ENCODE data around the gene GAP43. TPM values are rescaled to one million over a fixed set of nuclear protein-coding genes. Genes with fewer than 3 reads are reported as not detected.

Gene GAP43
- total RNA-seq, 2 donors from 2014 or later = 0.60 to 0.76 TPM

DNA sequence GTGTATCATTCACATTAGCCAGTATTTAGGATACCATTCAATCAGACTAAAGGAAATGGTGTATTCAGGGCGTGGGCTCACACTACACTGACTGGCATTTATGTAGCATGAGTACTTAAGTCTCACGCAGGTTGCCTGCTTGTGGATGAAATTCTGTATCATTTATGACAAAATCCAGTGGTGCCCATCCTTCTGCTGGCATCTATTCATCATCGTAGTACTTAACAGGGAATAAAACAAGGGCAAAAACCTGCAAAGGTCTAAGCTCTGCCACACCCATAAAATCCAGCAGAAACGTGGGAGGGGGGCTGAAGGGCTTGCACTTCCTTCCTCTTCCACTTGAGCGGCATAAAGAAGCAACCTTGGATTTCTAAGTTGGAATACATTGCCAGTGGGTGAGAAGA lies 2.7 kb downstream of the GAP43 start:
- intact Hi-C loops (cut with DNase I) = no loop called here
- DNase-seq (ENCODE audit: low spot score) = no peak

GRCh38 chr3:115626721-115627120 lies 3.4 kb downstream of the GAP43 start:
- DNase-seq (ENCODE audit: low spot score) = no peak
- intact Hi-C loops (cut with DNase I) = no loop called here

- no peak for DNase-seq (ENCODE audit: low spot score)
These were observed 4.1 kb downstream of the GAP43 start for GRCh38 chr3:115627180-115628074.

DNA sequence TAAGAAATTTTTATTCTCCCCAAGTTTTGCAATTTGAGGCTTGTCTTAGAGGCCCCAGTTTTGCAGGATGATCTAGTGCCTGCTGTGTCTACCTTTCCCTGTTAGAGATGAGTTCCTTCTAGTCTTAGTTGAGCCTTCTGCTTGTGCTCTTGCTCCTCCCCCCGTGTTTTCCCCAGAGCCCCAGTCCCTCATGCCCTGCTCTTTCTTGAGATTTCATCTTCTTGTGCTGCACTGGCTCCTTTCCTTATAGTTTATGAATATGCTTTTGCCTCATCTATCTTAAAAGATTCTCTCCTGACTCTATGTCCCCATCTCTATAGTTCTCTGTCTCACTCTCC lies 4.7 kb downstream of the GAP43 start:
- DNase-seq (ENCODE audit: low spot score) = no peak
- intact Hi-C loops (cut with DNase I) = no loop called here

More at GRCh38 chr3:115627180-115628074, 4.1 kb downstream of the GAP43 start:
- intact Hi-C loops (cut with DNase I) = no loop called here

DNA sequence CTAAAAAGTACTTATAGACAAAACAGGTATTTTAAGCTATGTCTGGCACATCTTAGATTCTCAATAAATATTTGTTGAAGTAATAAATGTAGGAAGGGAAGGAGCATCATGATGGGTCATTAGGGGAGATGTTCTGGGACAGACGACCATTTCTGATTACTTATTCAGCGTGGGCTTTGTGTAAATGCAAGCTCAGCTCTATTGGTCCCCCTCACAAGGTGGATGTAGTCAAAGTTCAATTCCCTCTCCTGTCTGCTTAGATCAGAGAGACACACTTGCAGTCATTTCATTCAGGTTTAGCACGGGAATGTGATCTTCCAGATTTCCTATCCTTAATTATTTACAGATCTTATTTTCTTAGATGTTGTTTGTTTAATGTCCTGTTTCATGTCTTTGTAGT lies 7.5 kb downstream of the GAP43 start:
- intact Hi-C loops (cut with DNase I) = no loop called here
- no peak for DNase-seq (ENCODE audit: low spot score)

DNA sequence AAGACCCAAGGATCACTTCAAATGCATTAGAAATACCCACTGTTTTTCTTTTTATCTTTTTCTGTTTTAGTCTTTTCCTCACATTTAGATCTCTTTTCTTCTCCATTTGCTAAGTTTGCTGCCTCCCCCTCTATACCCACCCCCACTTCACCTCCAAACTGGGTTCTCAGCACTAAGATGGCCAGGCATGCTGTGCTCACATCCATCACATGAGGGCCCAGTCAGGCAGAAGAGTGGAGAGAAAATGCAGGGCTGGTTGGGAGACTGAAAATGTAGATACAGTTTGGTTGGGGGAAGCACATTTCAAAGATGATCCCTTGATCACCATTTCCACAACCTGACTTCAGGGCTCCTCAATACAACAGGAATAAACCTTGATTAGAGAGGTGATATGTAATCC lies 8.7 kb downstream of the GAP43 start:
- intact Hi-C loops (cut with DNase I) = no loop called here

GRCh38 chr3:115633467-115633866 lies 10.2 kb downstream of the GAP43 start:
- intact Hi-C loops (cut with DNase I) = no loop called here
- DNase-seq (ENCODE audit: low spot score) = no peak

More for the DNA sequence above, 8.7 kb downstream of the GAP43 start:
- no peak for DNase-seq (ENCODE audit: low spot score)

- intact Hi-C loops (cut with DNase I) = loop anchor here in 1 of 2 donors (1.0 kb wide), 1 partner anchor 31 kb away; no protein-coding TSS in a partner anchor
- no peak for DNase-seq (ENCODE audit: low spot score)
These were observed 10.7 kb downstream of the GAP43 start for GRCh38 chr3:115634052-115634451.

- intact Hi-C loops (cut with DNase I) = no loop called here
- DNase-seq (ENCODE audit: low spot score) = no peak
These were observed 12.1 kb downstream of the GAP43 start for GRCh38 chr3:115635406-115635805.

GRCh38 chr3:115638241-115638640 lies 14.9 kb downstream of the GAP43 start:
- DNase-seq (ENCODE audit: low spot score) = no peak
- intact Hi-C loops (cut with DNase I) = no loop called here

DNA sequence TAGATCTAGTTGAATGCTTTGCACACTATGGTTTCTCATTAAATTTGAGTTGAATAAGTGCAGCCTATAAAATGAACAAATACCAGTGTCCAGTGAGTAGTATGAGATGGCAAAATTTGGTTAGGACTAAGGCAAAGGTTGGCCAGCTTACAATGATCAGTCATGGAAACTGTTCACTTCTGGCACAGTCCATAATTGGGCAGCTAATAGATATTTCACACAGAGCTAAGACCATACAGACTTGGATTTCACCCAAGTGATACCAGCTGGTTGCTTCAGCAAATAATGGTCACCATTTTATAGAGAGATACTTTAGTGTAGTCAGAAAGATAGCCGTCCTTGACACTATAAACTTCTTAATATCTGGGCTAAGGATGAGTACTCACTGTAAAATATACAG lies 15.7 kb downstream of the GAP43 start:
- no peak for DNase-seq (ENCODE audit: low spot score)
- intact Hi-C loops (cut with DNase I) = no loop called here

DNA sequence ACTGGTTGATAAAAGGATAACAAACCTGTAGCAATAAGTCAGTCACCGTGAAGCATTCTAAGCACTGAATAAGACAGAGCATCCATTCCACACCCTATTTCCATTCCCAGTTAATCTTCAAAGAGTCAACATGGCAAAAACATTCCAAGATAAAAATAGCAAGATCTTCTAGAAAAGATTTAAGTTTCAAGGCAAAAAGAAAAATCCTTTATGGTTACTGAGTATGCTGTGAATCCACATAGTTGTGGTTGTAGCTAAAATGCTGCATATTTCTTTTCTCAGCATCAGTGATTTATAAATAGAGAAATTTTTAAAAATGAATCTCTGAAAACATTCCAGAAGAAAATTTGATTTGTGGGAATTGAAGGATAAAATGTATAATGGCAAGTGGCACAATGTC lies 21.1 kb downstream of the GAP43 start:
- intact Hi-C loops (cut with DNase I) = no loop called here
- no peak for DNase-seq (ENCODE audit: low spot score)

GRCh38 chr3:115646027-115646690 lies 22.8 kb downstream of the GAP43 start:
- intact Hi-C loops (cut with DNase I) = no loop called here
- no peak for DNase-seq (ENCODE audit: low spot score)

- DNase-seq (ENCODE audit: low spot score) = no peak
- intact Hi-C loops (cut with DNase I) = no loop called here
These were observed 25.2 kb downstream of the GAP43 start for GRCh38 chr3:115648559-115648958.

- intact Hi-C loops (cut with DNase I) = no loop called here
- DNase-seq (ENCODE audit: low spot score) = no peak
These were observed 27.8 kb downstream of the GAP43 start for GRCh38 chr3:115651087-115651486.

DNA sequence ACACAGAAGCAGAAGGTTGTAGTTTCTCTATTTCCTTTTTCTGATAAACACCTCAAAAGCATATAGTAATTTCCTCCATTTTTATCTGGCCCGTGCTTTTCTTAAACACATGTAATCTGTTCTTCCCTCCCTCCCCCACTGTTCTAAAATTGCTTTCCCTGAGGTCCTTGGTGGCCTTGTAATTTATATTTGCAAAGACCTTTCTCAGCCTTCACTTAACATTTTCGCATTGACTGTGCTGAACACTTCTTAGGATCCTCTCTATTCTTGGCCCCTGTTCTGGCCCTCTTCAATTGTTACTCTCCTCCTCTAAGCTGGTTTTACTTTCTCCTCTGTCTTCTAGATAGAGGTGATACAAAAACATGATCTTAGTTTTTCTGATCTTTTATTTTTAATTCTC lies 28.3 kb downstream of the GAP43 start:
- intact Hi-C loops (cut with DNase I) = no loop called here
- no peak for DNase-seq (ENCODE audit: low spot score)

DNA sequence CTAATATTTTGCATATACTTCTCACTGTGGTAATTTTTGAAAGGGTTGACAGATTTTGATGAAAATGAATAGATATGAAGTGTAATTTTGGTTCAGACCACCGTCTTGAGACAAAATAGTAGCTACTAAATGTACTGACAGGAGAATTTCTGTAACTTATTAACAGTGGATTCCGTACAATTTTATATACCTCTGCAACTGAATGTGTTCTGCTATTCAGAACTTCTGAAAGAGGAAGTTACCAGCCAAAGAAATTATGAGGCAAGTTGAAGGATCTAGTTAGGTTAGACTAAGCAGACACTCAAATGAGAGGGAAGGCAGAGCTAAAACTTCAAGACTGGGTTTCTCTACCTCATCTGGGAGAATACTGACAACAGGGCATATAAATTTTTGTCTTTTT lies 29.4 kb downstream of the GAP43 start:
- no peak for DNase-seq (ENCODE audit: low spot score)
- intact Hi-C loops (cut with DNase I) = no loop called here

GRCh38 chr3:115655761-115656282 lies 32.5 kb downstream of the GAP43 start:
- no peak for DNase-seq (ENCODE audit: low spot score)
- intact Hi-C loops (cut with DNase I) = no loop called here

DNA sequence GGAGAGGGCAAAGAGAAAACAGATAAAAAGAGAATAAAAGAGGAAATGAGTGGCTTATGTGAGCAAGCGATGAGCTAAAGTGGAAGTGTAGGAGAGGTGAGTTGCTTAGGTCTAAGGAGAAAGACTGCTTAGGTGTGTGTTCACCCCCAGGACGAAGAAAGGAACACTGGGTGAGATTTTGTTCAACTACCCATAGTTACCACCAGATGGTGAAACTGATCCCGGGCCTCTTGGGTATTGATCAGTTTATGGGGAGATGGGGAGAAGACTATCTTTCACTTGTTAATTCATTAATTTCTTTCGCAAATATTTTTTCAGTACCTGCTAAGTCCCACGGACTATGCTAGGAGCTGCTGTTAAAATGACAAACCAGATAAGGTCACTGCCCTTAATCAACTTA lies 33.9 kb downstream of the GAP43 start:
- intact Hi-C loops (cut with DNase I) = no loop called here
- no peak for DNase-seq (ENCODE audit: low spot score)

GRCh38 chr3:115658032-115658336 lies 34.7 kb downstream of the GAP43 start:
- intact Hi-C loops (cut with DNase I) = no loop called here
- no peak for DNase-seq (ENCODE audit: low spot score)
